Choroid plexus epithelial cell (primary cell): ENCODE data around the gene PCK1.

Source experiments
- DNase-seq: peaks from one replicate; pipeline ENCODE4 v3.0.0-alpha.2; 2010; ENCODE audit warnings: low read depth
- H3K4me3 ChIP-seq: 2 replicates; pipeline ENCODE4 v1.5.1; 2011; ENCODE audit warnings: low read depth, mild to moderate bottlenecking, control low read depth, low read length, moderate library complexity
- TF ChIP-seq, protein P1 (sequence below): conservative IDR thresholded peaks from 2 replicates; pipeline ENCODE4 v1.5.1; 2011; ENCODE audit warnings: low read depth, mild to moderate bottlenecking, control low read depth, inconsistent platforms, low read length, moderate library complexity

Gene PCK1

DNA sequence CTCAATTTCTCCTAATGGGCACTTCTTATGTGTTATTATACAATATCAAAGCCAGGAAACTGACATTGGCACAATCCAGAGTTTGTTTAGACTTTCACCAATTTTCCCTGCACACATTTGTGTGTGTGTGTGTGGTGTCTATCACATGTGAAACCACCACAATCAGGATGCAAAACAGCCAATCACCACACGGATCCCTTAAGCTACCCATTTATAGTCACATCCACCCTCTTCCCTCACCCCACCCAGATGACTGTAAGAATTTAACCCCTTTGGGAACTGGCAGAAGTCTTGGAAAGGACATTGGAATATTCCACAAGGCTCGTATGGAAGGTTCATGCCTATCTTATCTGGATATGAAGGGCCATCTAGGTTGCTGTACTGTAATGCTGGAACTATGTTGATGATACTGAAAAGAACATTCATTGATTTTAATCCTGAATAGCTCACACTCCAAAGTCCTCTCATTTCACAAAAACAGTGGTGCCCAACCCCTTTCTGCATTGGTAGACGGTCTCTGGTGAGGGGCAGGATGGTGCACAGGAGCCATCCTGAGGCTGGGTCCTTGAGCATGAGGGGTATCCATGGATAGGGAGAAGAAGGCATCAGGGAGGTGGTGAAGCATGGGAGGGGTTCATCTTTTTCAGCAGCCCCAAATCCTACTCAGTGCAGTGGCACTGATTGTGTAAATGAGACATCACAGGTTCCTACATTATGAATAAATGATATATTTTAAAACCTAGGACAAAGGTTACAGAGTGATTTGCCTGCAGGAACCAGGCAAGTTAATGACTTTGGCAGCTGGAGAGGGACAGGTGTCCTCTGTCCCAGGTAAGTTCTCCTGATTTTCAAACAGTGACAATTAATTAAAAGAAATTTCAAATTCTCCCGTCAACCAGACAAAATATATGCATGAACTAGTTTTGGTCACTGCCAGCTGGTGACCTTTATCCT is 23.9 kb upstream of the PCK1 start:
- H3K4me3 ChIP-seq, result no peak overlapping the region
- TF ChIP-seq, protein P1, sequence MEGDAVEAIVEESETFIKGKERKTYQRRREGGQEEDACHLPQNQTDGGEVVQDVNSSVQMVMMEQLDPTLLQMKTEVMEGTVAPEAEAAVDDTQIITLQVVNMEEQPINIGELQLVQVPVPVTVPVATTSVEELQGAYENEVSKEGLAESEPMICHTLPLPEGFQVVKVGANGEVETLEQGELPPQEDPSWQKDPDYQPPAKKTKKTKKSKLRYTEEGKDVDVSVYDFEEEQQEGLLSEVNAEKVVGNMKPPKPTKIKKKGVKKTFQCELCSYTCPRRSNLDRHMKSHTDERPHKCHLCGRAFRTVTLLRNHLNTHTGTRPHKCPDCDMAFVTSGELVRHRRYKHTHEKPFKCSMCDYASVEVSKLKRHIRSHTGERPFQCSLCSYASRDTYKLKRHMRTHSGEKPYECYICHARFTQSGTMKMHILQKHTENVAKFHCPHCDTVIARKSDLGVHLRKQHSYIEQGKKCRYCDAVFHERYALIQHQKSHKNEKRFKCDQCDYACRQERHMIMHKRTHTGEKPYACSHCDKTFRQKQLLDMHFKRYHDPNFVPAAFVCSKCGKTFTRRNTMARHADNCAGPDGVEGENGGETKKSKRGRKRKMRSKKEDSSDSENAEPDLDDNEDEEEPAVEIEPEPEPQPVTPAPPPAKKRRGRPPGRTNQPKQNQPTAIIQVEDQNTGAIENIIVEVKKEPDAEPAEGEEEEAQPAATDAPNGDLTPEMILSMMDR, result no peak
- no peak for DNase-seq

DNA sequence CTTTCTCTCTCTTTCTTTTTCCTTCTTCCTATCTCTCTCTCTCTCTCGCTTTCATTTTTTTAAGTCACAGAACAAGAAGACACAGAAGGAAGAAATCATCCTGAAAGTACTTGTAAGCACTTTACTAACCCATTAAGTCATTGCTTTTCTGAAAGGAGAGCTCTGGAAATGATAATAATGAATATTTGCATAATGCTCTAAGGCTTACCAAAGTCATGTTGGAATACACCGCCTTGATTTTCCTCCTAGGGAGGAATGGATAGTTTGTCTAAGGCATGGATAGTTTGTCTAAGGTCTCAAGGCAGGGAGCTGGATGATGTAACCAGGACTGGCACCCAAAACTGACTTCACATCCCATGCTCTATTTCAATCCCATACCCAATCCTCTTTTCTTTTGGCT is 23.1 kb upstream of the PCK1 start:
- TF ChIP-seq, protein P1, result no peak
- DNase-seq, result no peak

DNA sequence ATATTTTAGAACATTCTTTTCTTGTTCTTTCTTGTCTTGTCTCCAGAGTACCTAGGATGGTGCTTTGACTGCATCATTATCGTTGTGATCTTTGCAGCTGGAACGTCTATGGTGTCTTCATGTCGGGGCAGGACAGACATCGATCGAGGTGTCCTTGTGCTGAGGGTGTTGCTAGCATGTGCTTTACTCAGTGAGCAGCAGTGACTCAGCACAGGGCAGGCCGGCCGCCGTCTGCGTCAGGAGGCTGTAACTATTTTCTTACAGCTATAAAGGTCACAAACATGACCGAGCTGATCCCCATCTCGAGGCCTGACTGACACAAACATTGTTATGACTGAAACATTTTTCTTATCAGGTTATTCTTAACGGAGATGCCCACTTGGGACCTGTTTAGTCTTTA is 21.0 kb upstream of the PCK1 start:
- no peak for DNase-seq
- no peak overlapping the region for H3K4me3 ChIP-seq
- TF ChIP-seq, protein P1, result no peak

More for the DNA sequence above, 23.1 kb upstream of the PCK1 start:
- H3K4me3 ChIP-seq, result no peak overlapping the region

DNA sequence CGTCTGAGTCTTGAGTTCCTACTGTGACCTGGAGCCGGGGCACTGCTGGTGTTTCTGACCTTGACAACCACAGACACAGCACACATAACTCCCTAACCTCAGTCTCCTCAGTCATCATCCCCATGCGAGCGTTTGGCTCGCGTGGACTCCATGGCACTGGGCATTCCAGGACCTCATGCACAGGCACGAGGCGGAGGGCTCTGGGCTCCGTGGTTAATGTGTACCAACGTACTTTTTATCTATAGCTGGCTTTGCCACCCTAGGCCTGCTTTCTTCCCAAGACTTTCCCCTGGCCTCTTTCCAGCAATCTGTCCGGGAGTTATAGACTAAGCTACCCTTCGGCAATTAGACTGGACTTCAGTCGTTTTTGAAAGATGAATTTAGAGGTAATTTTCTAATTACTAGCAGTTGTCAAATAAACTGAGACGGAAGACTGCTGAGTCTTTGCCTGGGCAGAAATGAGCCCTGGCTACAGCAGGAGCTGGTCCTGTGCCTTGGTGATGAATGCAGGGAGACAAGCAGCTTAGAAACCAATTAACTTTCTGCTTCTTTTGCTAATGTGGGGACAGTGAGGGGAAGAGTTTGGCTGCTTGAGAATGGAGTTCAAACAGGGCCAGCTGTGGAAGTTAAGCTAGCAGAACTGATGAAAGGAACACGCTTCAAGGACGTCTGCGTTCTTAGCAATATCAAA is 19.9 kb upstream of the PCK1 start:
- H3K4me3 ChIP-seq, result no peak overlapping the region
- TF ChIP-seq, protein P1, result no peak
- DNase-seq, result no peak

DNA sequence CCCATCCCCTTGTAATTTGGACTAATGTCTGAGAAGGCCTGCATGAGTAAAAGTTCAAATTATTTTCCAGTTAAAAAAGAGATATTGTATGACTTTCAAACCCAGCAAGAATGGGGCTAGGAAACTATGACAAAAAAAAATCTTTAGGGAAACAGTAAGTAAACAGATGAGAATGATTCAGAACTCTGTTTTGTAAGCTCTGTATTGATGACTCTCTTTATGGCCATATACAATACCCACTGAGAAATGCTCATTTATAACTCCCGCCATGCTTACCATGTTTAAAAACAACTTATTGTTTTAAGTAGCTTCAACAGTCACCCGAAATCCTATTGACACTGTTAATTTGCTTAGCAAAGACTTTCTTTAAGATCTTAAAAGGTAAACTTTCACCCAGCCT is 17.2 kb upstream of the PCK1 start:
- no peak for DNase-seq

DNA sequence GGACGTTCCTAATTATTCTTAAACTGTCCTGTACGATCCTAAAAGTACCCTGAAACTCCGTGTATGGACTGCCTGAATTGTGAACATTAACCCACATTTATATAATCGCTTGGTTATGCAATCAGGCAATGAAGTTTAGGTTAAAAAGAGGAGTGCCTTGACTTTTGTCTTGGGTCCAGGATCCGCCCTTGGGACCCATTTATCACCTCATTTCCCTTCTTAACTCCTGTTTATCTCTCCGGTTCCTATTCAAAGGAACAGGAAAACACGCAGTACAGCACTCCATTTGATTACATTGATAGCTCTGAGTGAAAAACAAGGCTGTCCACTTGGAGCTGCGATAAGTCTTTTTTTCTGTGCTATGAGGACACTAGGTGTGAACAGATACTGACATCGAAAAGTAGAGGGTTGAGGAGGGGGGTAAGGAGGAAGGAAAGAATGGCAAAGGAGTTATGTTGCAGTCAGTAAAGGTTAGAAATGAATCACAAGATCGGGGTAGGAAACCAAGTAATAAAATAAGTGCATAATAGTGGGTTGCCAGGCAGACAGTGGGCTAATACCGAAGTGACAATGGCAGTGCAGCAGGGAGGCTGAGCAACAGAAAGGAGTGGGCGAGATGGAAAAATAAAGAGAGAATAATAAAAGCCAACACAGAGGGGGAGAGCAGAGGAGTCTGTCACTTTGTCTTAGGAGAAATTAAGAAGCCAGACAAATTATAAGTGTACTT is 15.9 kb upstream of the PCK1 start:
- H3K4me3 ChIP-seq, result no peak overlapping the region

More for the DNA sequence above, 17.2 kb upstream of the PCK1 start:
- TF ChIP-seq, protein P1, result no peak
- H3K4me3 ChIP-seq, result no peak overlapping the region

More for the DNA sequence above, 15.9 kb upstream of the PCK1 start:
- no peak for DNase-seq
- TF ChIP-seq, protein P1, result no peak
